Esophagus muscularis mucosa (tissue), 4 donors: ENCODE data around the gene PTCH1. TPM values are rescaled to one million over a fixed set of nuclear protein-coding genes. Genes with fewer than 3 reads are reported as not detected.

Experiments used
- DNase-seq: peaks from one replicate; pipeline ENCODE4 v3.0.0-alpha.2; 2017; ENCODE audit errors: extremely low spot score
- H3K27ac ChIP-seq, 4 donors: fragments of 200-600 bp; sonication (generic); replicated peaks in 1 of 4; 1 replicate in 3 of 4; 2 replicates in 1 of 4; pipeline ENCODE4 v1.5.1; 2016 to 2019; ENCODE audit warnings: mild to moderate bottlenecking in 1 of 4
- H3K27me3 ChIP-seq, 4 donors: fragments of 200-600 bp; sonication (generic); one replicate each; pipeline versions ENCODE4 v1.5.1 to v1.6.0; 2016 to 2019
- H3K36me3 ChIP-seq, 4 donors: fragments of 200-600 bp; sonication (generic); one replicate each; pipeline ENCODE4 v1.5.1; 2016 to 2019
- H3K4me1 ChIP-seq, 4 donors: fragments of 200-600 bp; sonication (generic); one replicate each; pipeline ENCODE4 v1.5.1; 2016 to 2019
- H3K4me3 ChIP-seq, 4 donors: fragments of 200-600 bp; sonication (generic); 1 replicate in 2 of 4; 2 replicates in 2 of 4; pipeline ENCODE4 v1.5.1; 2016 to 2019; ENCODE audit warnings: mild to moderate bottlenecking in 4 of 4, moderate library complexity in 1 of 4
- H3K9me3 ChIP-seq, 4 donors: fragments of 200-600 bp; sonication (generic); 1 replicate in 3 of 4; 2 replicates in 1 of 4; pipeline ENCODE4 v1.5.1; 2016 to 2019
- EP300 ChIP-seq: sonication (generic); formaldehyde crosslinking; IDR thresholded peaks from one replicate; pipeline ENCODE4 v1.6.1; 2017; ENCODE audit warnings: antibody characterized with exemption
- POLR2A ChIP-seq: fragments of 450-650 bp; IDR thresholded peaks from one replicate; pipeline ENCODE4 v1.6.1; 2017; ENCODE audit warnings: antibody characterized with exemption, moderate library complexity, mild to moderate bottlenecking, low read depth
- POLR2AphosphoS5 ChIP-seq, 2 donors: sonication (generic); formaldehyde crosslinking; IDR thresholded peaks; one replicate each; pipeline ENCODE4 v1.6.1; 2017; ENCODE audit warnings: antibody characterized with exemption in 2 of 2
- WGBS: methylation state at CpG from one replicate; pipeline ENCODE4 v1.1.5; 2018; 5-methylcytosine and 5-hydroxymethylcytosine counted together
- intact Hi-C: fragments of 100-400 bp; cut with DNase I; formaldehyde crosslinking; loops from one replicate; pipeline ENCODE4 v1.15.1; 2023
- total RNA-seq, 4 donors: library from RNA; depleted of rRNA; stranded (reverse); fragments of >200 nt; gene quantifications; one replicate each; pipeline versions ENCODE4 v1.1.0 to v1.2.1, GENCODE V29; 2016
- TF ChIP-seq, protein P1 (sequence below), 3 experiments: fragments of 200-600 bp in 2 of 3; fragments of 450-650 bp in 1 of 3; sonication (generic) in 2 of 3; IDR thresholded peaks; one replicate each; pipeline ENCODE4 v1.5.1; 2017 to 2019; ENCODE audit warnings: antibody characterized with exemption in 3 of 3, mild to moderate bottlenecking in 2 of 3, moderate library complexity in 1 of 3

The PTCH1 gene
- total RNA-seq, 4 donors from 2014 or later, result 10.8 to 25.1 (median 16.9) TPM

DNA sequence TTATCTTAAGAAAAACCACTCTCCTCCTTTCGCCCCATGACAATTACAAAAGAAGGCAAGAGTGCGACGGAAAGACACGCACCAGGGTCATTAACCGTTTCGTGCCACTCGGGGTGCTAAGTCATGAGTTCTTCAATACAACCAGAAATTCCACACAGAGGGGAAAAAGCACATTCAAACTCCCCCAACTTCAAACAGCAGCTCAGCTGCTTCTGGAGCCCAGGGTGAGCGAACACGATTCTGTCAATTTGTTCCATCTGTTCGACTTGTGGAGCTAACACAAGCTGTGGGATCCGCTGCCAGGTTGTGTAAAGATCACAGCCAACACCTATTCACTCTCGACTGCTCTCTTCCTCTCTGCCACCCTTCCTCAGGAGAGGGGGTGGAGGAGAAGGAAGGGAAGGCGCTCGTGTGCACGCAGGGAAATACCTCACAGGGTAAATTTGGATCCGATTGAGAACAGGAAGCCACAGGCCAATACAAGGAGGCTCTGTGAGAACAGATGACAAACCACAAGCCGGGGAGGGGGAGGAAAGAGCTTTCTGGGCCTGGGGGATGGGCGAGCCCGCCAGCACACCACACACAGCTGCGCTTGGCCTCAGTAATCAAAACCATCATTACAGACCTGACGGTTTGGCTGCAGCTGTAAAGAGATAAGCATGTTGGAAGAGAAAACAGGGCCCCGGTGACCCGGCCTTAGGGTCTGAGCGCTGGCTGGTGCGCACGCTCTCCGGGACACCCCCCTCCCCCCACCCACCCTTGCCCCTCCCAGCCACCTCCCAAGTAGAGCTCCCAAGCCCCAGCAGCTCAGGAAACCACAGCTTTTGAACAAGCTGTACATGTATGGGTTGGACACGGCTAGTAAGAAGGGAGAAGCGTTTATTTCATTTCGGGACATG lies 54.3 kb downstream of the PTCH1 start:
- H3K27ac ChIP-seq, result peak overlapping the region; percentile 4 to 60 (median 36)
- no peak for DNase-seq
- WGBS, result 30% methylated on average over 26 of the region's 30 CpGs
- peaks cover 8 to 75% (median 50%) of the 10 kb centered on the region in 4 donors for H3K36me3 ChIP-seq
- TF ChIP-seq POLR2AphosphoS5 (IDR thresholded peaks at IDR 0.05), result peak in 1 of 2 donors; percentile 60
- no peak for TF ChIP-seq POLR2A
- peaks cover 16 to 53% (median 42%) of the 10 kb centered on the region in 4 donors for H3K4me1 ChIP-seq
- peak overlapping the region; percentile 27 to 50 (median 34) for H3K4me3 ChIP-seq
- no peaks in the 10 kb centered on the region for H3K9me3 ChIP-seq
- H3K27me3 ChIP-seq, result no peaks in the 10 kb centered on the region
- intact Hi-C loops, result no loop called here

DNA sequence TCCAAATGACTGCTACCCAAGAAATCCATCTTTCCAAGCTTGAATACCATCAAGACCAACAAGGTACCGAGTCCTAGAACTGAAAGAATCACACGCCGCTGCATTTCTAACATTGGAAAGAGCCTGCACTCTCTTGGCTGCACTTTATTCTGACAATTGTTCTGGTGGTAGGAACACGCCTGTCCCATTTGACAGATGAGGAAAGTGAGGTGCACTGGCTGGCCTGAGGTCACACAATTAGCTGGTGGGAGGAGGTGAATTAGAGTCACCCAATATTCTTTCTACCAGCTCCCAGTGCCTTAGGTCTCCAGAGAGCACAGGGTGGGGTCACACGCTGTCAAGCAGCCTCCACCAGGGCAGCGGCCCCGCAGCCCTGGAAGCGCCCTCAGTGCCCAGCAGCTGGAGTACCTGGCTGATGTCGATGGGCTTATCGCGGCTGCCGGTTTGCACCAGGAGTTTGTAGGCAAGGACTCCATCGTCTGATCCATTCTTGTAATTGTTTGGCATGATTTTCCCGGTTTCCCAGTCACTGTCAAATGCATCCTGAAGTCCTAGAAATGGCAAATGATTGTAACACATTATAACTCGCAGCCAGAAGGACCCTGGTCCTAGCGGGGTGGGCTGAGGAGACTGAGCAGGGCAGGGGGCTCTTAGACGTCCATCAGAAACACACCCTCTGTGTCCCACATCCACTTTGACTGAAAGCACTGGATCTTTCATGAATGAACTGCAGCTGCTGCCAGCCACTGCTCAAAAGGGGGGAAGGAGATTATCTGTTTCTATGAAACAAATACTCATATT lies 55.1 kb downstream of the PTCH1 start:
- Histone ChIP-seq H3K4me3 (no peak overlapping the region), H3K27ac (peak overlapping the region in 2 of 4 donors; percentile 4 to 60)

DNA sequence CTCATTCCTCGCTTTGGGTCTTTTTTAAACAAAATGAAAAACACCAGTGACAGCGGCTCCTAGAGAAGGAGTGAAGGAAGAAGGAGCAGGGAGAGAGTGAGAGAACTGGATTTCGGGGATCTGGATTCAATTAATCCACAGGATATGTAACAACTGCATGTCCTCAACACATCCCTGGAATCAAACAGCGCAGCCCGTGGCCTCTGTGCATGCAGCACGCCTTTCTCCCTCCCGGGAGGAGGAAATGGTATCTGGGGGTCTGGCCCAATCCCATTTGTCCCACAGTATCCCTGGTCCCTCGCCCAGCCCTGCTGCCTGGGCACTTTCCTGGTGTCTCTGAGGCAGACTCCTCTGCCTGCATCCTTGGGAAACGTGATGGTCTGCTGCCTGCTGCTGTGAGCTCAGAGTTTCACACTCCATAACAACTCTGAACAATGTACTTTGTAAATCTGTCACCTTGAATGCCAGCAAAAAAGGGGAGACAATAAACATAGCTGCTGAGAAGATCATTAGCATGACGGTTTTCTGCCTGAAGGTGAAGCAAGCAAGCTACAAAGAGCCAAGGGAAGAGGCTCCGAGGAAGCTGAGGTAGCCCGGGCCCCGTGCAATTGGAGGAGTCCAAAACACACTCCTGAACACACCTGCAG lies 56.1 kb downstream of the PTCH1 start:
- Histone ChIP-seq H3K27me3 (no peaks in the 10 kb centered on the region), H3K36me3 (peaks cover 16 to 75% (median 49%) of the 10 kb centered on the region in 4 donors), H3K27ac (no peak overlapping the region), H3K9me3 (no peaks in the 10 kb centered on the region), H3K4me1 (peaks cover 16 to 53% (median 42%) of the 10 kb centered on the region in 4 donors), H3K4me3 (no peak overlapping the region)
- intact Hi-C loops, result no loop called here
- WGBS, result 85% methylated on average over 12 of the region's 13 CpGs
- no peak for DNase-seq
- TF ChIP-seq EP300, result no peak
- no peak for TF ChIP-seq POLR2A
- no peak for TF ChIP-seq POLR2AphosphoS5 (IDR thresholded peaks at IDR 0.05)
- TF ChIP-seq, protein P1, sequence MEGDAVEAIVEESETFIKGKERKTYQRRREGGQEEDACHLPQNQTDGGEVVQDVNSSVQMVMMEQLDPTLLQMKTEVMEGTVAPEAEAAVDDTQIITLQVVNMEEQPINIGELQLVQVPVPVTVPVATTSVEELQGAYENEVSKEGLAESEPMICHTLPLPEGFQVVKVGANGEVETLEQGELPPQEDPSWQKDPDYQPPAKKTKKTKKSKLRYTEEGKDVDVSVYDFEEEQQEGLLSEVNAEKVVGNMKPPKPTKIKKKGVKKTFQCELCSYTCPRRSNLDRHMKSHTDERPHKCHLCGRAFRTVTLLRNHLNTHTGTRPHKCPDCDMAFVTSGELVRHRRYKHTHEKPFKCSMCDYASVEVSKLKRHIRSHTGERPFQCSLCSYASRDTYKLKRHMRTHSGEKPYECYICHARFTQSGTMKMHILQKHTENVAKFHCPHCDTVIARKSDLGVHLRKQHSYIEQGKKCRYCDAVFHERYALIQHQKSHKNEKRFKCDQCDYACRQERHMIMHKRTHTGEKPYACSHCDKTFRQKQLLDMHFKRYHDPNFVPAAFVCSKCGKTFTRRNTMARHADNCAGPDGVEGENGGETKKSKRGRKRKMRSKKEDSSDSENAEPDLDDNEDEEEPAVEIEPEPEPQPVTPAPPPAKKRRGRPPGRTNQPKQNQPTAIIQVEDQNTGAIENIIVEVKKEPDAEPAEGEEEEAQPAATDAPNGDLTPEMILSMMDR (IDR thresholded peaks at IDR 0.05), result no peak

More for the DNA sequence above, 55.1 kb downstream of the PTCH1 start:
- no peak for TF ChIP-seq POLR2AphosphoS5 (IDR thresholded peaks at IDR 0.05)
- TF ChIP-seq EP300, result no peak
- no peak for TF ChIP-seq POLR2A
- TF ChIP-seq, protein P1 (IDR thresholded peaks at IDR 0.05), result no peak
- intact Hi-C loops, result no loop called here
- DNase-seq, result no peak
- peaks cover 13 to 75% (median 49%) of the 10 kb centered on the region in 4 donors for H3K36me3 ChIP-seq
- 85% methylated on average over 13 of the region's 17 CpGs for WGBS
- H3K4me1 ChIP-seq, result peaks cover 16 to 53% (median 42%) of the 10 kb centered on the region in 4 donors
- H3K27me3 ChIP-seq, result no peaks in the 10 kb centered on the region
- H3K9me3 ChIP-seq, result no peaks in the 10 kb centered on the region

DNA sequence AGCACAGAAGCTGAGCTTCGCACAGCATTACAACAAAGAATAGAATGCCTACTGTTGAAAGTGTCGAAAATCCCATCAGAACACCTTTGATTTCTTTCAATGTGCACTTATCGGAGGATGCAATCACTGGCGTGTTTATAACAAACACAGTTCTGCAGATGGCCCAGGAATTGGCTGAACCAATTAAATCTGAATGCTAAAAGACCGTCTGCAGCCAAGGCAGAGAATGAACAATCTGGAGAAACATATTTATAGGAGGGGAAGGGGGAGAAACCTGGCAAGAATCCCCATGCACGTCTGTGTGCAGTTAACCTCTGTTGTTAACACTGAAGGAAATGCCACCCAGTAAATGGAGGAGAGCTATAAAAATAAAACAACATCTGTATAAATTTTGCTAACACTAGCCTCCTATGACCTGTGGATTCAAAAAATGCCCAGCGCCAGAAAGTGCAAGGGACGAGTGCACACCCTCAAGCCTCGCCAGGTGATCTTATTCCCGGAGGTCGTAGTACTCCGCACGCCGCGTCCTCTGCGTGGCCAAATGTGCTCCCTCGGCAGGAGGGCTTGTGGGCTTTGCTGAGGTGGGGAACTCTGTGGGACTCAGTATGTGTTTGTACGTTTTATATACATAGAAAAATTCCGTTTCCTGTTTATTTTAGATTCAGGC lies 56.8 kb downstream of the PTCH1 start:
- no peak for TF ChIP-seq EP300
- TF ChIP-seq POLR2AphosphoS5 (IDR thresholded peaks at IDR 0.05), result no peak
- TF ChIP-seq POLR2A, result no peak
- TF ChIP-seq, protein P1 (IDR thresholded peaks at IDR 0.05), result no peak
- Histone ChIP-seq H3K27me3 (no peaks in the 10 kb centered on the region), H3K4me3 (no peak overlapping the region), H3K27ac (peak overlapping the region in 1 of 4 donors; percentile 42), H3K9me3 (no peaks in the 10 kb centered on the region), H3K36me3 (peaks cover 15 to 77% (median 52%) of the 10 kb centered on the region in 4 donors), H3K4me1 (peaks cover 16 to 53% (median 42%) of the 10 kb centered on the region in 4 donors)
- no peak for DNase-seq
- 80% methylated on average over 19 of the region's 19 CpGs for WGBS
- intact Hi-C loops, result no loop called here
